IPS DF 19.7 (cell line): ENCODE measurements around the gene RAB13.
A peak's percentile ranks its signal among the peaks of the same experiment; 100 is the strongest.
"Not testable (repeated sequence)": the region's sequence is repeated elsewhere in the genome, so short reads cannot be mapped to it uniquely, and the experiment has no call there.

Experiments used
- DNase-seq: peaks from one replicate; pipeline ENCODE4 v3.0.0-alpha.2; 2013; ENCODE audit warnings: low read depth, low spot score

RAB13 gene

DNA sequence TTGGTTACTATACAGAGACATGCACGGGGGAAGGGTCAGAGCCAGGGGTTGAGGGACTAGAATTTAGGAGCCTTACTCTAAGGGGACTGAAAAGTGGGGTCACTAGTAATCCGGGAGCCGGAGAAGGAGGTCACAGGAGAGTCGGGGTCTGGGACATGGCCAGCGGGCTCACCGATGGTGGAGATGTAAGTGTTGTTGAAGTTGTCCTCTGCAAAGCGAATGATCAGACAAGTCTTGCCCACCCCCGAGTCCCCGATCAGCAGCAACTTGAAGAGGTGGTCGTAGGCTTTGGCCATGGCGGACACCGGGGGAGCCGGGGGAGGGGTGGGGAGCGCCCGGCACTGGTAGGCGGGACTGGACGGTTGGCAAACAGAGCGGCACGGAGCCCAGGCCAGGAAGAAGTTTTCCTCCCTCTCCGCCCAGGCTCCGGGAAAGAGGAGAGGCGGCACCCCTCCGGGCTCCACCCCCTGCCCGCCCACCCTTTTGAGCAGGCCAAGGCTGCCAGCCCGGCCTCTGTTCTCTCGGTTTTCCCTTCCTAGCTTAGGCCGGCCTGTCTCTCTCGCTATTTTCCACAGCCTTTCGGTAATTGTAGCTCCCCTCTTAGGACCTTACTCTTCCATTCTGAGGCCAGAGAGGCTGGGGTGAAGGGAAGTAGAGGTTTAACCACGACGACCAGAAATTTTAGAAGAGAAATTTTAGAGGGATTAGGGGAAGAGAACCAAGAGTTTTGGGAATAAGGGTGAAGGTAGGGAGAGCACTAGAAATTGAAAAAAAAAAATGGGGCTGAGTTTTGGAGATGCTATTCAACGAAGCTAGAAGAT is at the start of gene RAB13:
Gene RAB13 (minus strand): TSS at position 399 of the 821 bp plus-strand sequence. CDS start 103 bp downstream, at position 296.
- no peak for DNase-seq

DNA sequence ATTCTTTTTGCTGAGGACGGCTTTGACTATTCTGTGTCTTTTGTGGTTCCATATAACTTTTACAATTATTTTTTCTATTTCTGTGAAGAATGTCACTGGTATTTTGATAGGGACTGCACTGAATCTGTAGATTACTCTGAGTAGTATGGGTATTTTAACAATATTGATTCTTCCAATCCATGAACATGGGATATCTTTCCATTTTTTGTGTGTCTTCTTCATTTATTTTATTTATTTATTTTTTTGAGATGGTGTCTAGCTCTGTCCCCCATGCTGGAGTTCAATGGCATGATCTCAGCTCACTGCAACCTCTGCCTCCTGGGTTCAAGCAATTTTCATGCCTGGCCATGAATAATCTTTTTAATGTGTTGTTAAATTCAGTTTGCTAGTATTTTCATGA is 47.6 kb upstream of the RAB13 start:
- not testable (repeated sequence) for DNase-seq

DNA sequence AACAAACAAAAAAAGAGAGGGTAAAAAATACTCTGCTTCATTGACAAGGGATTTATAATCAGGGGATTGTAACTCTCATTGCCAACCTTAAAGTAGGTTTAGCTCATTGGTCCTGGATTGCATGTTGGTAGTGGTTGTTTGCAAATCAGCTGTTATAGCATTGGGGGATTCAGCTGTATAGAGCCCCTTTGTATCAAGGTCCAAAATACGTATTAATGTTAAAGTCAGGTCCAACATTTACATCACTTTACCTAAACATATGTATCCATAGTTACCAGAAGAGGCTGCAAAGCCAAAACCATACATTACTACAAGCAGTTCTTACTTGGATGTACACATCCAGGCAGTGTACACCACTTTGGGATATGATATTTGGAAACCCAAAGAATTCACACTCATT is 33.8 kb upstream of the RAB13 start:
- no peak for DNase-seq

DNA sequence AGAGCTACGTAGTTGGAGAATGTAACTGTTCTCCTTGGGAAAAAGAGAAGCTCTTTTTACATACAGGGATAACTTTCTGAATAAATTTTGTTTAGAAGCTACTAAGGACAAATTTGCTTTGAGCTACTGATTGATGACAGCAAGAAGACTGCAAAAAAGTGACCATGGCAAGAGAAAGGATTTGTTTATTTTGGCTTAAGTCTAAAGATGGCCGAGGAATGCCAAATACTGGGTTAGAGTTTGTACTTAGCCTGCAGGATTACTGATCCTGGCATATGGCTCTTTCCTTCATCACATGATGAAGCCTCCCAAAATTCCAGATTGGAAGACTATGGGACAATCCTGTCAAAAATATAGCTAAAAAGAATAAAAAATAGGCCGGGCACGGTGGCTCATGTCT is 33.1 kb upstream of the RAB13 start:
- DNase-seq = no peak

DNA sequence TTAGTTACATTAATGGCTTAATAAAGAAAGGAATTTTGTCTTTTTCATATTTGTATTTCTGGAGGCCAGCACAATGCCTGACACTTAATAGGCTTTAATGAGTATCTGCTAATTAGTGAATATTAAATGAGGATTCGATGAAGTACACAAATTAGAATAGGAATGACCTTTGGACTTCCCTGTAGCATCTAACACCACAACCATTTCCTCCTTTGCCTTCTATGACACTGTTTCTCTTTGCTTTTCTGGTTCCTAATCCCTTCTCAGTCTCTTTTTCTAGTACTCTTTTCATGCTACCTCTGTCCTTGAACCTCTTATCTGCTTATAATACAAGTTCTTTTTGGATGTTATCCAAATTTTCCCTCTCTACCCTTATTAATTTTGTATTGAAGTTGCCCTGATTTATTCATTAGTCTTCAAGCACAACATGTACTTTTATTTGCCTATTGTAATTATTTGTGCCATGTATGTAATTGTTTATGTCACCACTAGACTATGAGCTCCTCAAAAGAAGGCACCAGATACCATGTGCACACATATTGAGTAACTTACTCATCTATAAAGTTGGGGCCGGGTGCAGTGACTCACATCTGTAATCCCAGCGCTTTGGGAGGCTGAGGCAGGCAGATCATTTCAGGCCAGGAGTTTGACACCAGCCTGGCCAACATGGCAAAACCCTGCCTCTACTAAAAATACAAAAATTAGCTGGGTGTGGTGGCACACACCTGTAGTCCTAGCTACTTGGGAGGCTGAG is 28.2 kb upstream of the RAB13 start:
- DNase-seq = no peak

DNA sequence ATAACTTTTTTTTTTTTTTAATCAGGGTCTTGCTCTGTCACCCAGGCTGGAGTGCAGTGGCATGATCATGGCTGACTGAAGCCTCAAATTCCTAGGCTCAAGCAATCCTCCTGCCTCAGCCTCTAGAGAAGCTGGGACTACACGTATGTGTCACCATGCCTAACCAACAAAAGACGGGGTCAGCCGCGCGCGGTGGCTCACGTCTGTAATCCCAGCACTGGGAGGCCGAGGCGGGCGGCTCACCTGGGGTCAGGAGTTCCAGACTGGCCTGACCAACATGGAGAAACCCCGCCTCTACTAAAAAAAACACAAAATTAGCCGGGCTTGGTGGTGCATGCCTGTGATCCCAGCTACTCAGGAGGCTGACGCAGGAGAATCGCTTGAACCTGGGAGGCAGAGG is 26.4 kb upstream of the RAB13 start:
- not testable (repeated sequence) for DNase-seq

DNA sequence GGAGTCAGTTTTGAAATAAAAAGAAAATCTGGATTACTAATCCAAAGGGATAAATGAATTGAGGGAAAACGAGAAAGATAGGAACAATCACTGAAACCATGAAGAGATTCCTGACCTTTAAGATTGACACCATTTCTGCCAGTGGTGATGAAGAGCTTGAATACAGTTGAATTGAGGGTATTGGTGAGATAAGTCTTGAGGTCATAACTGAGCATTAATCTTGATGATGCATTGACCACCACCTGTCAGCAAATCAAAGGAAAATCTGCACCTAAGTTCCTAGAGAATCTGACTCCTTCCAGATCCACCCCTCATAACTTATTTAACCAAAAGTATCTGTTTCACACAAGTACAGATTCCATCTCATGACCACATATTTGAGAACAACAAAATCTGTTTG is 26.0 kb upstream of the RAB13 start:
- no peak for DNase-seq

DNA sequence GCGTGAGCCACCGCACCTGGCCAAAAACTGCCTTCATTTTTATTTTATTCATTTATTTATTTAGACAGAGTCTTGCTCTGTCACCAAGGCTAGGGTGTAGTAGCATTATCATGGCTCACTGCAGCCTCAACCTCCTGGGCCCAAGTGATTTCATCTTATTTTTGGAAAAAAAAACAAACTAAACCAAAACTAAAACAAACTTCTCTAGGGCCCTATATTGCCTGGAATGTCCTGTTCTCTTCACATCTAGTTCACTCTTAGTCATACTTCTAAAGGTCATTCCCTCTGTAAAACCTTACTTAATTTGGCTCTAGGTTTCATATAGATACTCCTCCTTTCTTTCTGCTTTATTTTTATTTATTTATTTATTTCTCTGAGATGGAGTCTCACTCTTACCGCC is 20.0 kb upstream of the RAB13 start:
- no peak for DNase-seq

DNA sequence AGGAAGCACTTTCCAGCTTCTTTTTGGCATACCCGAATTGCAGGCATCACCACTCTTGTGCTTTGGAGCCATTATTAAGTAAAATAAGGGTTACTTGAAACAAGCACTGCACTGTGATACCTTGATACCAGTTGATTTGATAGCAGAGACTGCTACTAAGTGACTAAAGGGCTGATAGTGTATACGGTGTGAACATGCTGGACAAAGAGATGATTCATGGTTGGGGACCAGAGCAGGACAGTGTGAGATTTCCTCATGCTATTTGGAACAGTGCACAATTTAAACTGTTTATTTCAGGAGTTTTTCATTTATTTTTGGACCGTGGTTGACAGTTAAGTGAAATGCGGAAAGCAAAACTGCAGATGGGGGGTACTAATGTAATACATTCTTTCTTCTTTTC is 14.3 kb upstream of the RAB13 start:
- DNase-seq = no peak

DNA sequence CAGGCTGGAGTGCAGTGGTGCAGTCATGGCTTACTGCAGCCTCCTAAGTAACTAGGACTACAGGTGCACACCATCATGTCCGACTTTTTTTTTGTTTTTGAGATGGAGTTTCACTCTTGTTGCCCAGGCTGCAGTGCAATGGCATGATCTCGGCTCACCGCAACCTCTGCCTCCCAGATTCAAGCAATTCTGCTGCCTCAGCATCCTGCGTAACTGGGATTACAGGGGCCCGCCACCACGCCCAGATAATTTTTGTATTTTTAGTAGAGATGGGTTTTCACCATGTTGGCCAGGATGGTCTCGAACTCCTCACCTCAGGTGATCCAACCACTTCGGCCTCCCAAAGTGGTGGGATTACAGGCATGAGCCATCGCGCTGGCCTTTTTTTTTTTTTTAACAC is 10.7 kb upstream of the RAB13 start:
- DNase-seq = not testable (repeated sequence)

DNA sequence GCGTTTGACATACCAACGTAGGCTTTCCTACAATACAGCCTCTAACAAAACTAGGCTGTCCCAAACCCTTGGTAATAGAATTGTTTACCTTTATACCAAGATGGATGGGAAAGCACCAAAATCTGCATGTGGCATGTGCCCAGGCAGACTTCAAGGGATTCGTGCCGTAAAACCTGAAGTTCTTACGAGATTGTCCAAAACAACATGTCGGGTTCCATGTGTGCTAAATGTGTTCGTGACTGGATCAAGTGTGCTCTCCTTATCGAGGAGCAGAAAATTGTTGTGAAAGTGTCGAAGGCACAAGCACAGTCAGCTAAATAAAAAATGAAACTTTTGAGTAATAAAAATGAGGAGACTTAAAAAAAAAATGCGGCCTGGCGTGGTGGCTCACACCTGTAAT is 9.5 kb upstream of the RAB13 start:
- DNase-seq = no peak

DNA sequence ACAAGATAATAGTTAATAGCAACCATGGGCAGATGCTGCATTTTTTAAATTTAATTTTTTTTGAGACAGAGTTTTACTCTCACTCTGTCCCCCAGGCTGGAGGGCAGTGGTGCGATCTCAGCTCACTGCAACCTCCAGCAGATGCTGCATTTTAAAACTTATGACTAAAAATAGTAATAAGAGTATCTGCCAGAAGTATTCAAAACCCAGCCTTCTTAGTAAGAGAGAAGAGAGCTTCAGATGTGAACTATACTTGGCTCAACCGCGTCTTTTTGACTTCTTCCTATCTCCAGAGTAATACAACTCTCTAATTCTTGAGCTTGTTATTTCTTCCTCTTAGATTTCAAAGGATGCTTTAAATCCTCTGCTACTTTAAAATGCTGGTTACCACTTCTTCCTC is 9.1 kb upstream of the RAB13 start:
- DNase-seq = no peak

DNA sequence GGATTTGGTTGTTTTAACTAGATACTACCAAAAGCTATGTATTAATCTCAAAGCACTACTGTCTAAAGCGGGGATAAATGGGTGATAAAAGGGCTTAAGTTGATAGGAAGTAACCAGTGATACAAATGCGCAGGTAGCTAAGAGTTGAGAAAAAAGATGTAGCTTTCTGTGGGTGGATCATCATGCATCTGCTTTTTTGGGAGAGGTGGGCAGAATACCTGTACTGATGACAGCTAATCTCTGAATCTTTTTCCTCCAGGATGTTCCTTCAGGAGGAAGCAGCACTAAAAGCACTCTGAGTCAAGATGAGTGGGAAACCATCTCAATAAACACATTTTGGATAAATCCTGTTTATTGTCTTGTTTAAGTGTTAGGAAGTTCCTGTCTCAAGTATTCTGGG is 5.7 kb upstream of the RAB13 start:
- DNase-seq = no peak

DNA sequence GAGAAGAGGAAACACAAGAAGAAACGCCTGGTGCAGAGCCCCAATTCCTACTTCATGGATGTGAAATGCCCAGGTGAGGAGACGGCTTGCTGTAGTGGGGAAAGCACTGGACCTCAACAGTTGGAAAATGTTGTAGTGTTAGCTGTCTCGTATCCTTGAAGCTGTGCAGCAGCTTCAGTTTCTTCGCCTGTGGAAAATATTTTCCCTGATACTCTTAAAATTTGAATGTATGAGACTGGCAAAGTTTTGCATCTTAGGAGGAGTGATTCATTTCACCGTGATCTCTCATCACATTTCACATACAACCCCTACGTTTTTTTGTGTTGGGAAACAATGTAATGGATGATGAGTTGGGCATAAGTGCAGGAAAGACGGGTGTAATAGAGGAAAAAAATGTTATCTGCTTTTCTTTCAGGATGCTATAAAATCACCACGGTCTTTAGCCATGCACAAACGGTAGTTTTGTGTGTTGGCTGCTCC is 5.1 kb upstream of the RAB13 start:
- no peak for DNase-seq

DNA sequence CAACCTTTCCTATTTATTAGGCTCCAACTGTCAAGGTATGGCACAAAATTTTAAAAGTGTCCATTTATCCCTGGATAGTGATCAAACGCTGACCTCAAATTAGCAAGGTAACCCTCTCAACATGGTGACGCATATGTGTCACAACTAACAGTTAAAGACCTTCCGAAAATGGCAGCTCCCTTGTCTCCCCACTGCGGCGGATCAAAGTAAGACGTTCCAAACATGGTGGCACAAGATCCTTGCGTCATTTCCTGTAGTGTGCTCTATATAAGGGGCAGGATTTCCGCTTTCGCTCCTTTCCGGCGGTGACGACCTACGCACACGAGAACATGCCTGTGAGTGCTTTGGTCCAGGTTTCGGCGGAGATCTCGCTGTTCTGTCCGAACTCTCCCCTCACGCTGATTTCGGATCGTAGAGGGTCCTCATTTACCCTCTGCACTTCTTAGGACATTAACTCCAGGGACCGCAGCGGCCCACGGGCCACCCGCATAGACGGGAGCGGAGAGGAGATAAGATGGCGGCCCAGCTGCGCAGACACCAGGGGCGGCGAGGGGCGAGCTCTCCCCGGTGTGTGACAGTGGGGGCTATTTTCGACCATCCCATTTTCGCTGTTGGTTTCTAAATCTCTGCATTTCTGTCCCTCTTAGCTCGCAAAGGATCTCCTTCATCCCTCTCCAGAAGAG is 4.5 kb upstream of the RAB13 start, which contains the start of gene RPS27:
Gene RPS27 (plus strand): TSS at position 295 of the 683 bp plus-strand sequence. CDS start 35 bp downstream, at position 330.
- DNase-seq = peak; percentile 96

DNA sequence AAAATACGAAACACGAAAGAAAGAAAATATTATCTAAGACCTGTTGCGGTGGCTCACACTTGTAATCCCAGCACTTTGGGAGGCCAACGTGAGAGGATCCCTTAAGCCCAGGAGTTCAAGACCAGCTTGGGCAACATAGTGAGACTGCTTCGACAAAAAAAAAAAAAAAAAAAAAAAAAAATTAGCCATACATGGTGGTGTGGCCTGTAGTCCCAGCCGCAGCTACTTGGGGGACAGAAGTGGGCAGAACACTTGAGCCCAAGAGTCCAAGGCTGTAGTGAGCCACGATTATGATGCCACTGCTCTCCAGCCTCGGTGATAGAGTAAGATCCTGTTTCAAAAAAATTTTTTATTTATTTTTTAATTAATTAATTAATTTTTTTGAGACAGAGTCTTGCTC is 1.5 kb upstream of the RAB13 start:
- DNase-seq = no peak

DNA sequence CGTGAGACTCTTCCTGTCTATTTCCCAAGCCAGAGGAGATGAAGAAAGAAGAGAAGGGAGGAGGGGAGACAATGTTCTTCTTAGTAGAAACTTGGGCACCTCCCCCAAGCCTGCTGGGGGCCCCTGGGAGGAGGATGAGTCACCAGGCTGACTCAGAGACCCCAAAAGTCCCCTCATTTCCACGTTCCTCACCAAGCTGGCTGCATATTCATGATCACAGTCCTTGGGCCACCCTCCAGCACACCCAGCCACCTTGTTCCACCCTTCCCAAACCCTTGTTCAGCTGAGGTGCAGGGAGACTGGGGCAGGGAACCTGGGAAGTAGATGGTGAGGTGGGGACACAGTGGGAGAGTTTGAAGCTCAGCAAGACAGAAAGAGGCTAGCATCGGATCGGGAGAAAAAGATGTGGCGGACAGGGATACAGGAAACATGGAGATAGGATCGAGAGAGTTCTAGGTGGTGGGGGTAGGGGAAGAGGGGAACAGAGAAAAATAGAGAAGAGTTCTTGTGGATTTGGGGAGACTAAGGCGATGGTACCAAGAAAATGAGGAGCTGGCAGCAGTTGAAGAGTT is 712 bp downstream of the RAB13 start:
- DNase-seq = no peak

DNA sequence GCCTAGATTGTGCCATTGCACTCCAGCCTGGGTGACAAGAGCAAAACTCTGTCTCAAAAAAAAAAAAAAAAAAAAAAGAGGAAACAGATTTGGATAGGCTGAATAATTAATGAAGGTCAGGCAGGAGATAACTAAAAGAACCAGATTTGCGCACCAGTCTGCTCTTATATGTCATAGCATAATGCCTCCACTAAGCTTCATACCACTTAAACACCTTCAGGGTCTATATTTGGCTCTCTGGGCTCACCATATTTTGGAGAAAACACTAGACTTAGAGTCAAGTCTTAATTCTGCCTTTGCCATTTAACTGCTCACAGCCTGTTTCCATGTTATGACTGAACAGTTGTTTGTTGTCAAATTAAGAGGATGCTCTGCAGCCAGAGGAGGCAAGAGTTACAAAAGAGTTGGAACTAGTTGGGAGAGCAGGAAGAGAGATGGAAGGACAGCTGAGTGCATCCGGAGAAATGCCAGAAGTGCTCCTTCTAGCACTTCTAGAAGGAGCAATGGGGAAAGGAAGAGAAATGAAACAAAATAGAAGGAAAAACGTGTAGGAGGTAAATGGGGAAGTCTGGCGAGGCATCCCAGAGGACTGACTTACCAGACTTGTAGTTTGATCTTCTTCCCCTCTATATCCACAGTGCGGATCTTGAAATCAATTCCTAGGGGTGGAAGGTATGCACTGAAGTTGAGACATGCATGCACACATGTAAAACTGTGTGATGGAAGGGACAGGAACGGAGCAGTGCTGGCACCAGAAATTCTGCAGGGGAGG is 1.8 kb downstream of the RAB13 start:
- DNase-seq = no peak

DNA sequence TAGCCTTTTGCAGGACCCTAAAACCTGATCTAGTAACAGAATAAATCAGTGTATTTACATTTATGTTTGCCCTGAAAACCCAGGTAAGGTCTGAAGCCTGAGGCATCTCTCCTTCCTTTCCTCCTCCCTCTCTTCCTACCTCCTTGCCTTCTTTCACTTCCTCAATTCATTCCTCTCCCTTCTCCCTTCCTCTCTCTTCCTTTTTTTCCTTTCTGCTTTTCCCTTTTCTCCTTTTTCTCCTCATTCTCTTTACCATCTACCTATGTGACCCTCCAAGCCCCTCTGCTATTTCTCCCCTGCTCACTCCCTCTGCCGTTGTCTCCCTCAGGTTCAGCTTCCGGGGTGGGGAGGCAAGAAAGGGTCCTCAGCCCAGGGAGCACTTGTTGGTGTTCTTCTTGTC is 4.4 kb downstream of the RAB13 start:
- DNase-seq = not testable (repeated sequence)

DNA sequence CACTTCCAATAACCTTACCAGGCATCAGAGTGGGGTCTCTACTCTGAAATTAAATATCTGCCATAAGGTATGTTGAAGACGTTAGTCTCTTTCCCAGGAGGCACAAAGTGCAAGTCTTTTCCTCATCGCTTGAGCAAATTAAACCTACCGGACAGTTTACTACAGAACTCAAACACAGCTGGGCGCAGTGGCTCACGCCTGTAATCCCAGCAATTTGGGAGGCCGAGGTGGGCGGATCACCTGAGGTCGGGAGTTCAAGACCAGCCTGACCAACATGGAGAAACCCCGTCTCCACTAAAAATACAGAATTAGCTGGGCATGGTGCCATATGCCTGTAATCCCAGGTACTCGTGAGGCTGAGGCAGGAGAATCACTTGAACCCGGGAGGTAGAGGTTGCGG is 7.0 kb downstream of the RAB13 start:
- DNase-seq = not testable (repeated sequence)

DNA sequence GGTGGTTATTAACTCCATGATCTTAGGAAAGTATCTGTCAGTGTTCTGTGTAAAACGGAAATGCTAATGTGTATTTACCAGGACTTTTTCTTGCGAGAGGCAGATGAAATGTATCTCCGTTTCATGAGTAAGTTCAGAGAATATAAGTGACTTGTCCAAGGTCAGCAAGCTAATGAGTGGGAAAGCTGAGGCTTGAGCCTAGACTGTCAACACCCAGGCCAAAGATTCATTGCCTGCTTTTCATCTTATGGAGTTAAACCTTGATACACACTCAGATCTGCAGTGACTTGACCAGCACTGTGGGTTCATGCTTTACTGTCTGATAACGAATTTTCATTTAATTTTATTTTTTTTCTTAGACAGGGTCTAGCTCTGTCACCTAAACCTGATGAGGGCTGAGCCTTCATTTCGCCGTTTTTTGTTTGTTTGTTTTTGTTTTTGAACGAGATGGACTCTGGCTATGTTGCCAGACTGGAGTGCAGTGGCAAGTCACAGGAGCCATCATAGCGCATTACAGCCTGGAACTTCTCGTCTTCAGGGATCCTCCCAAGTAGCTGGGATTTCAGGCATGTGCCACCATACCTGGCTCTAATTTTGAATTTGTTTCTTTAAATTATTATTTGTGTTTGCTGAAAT is 7.7 kb downstream of the RAB13 start:
- no peak for DNase-seq
